Caco-2 (cell line): ENCODE results near the gene CFAP299. TPM values are rescaled to one million over a fixed set of nuclear protein-coding genes. Genes with fewer than 3 reads are reported as not detected.
"Not testable (repeated sequence)": the region's sequence is repeated elsewhere in the genome, so short reads cannot be mapped to it uniquely, and the experiment has no call there.

Source experiments
- BruUV-seq: library from RNA; stranded (reverse); fragments of 400-500 nt; replicated peaks from 2 replicates; lab custom pipeline; 2021; lab: Mats Ljungman, UMichigan
- CTCF ChIA-PET: fragments of 300-600 bp; sonication (Branson Sonifier 250); formaldehyde crosslinking; loops from one replicate; lab custom pipeline; 2022; ENCODE audit warnings: antibody characterized with exemption; lab: Charles Lee
- POLR2A ChIA-PET: fragments of 300-600 bp; sonication (Branson Sonifier 250); formaldehyde crosslinking; loops from one replicate; lab custom pipeline; 2022; ENCODE audit warnings: antibody characterized with exemption; lab: Charles Lee
- DNase-seq, 2 experiments: peaks; one replicate each; pipeline versions ENCODE4 v3.0.0 to v3.0.0-alpha.2; 2020 to 2022
- H3K27me3 ChIP-seq: replicated peaks from 2 replicates; pipeline ENCODE4 v1.6.0; 2011; ENCODE audit warnings: low read length; ENCODE audit not compliant: control insufficient read depth, insufficient read depth
- H3K36me3 ChIP-seq: 2 replicates; pipeline ENCODE4 v1.5.1; 2011; ENCODE audit warnings: low read length; ENCODE audit not compliant: control insufficient read depth, insufficient read depth
- H3K4me1 ChIP-seq: fragments of 250-450 bp; sonication (Bioruptor Pico); 2 replicates; pipeline ENCODE4 v1.5.1; 2020; ENCODE audit warnings: mild to moderate bottlenecking
- H3K4me3 ChIP-seq: 2 replicates; pipeline ENCODE4 v1.5.1; 2011; ENCODE audit warnings: low read depth, mild to moderate bottlenecking, control low read depth, low read length
- H3K9me3 ChIP-seq: fragments of 250-450 bp; sonication (Bioruptor Pico); 2 replicates; pipeline ENCODE4 v1.5.1; 2020; ENCODE audit warnings: mild to moderate bottlenecking, moderate library complexity
- H3K27ac Mint-ChIP-seq: one replicate; pipeline ENCODE4 v1.8.0; 2022; ENCODE audit warnings: mixed read lengths; ENCODE audit not compliant: unreplicated experiment
- H3K27me3 Mint-ChIP-seq: one replicate; pipeline ENCODE4 v1.8.0; 2022; ENCODE audit warnings: mixed read lengths; ENCODE audit not compliant: insufficient read depth, unreplicated experiment
- H3K36me3 Mint-ChIP-seq: one replicate; pipeline ENCODE4 v1.8.0; 2022; ENCODE audit warnings: mild to moderate bottlenecking, mixed read lengths; ENCODE audit not compliant: insufficient read depth, unreplicated experiment
- H3K4me1 Mint-ChIP-seq: one replicate; pipeline ENCODE4 v1.8.0; 2022; ENCODE audit warnings: low read depth, mixed read lengths; ENCODE audit not compliant: unreplicated experiment
- H3K4me3 Mint-ChIP-seq: one replicate; pipeline ENCODE4 v1.8.0; 2022; ENCODE audit warnings: mild to moderate bottlenecking, moderate library complexity, mixed read lengths; ENCODE audit not compliant: unreplicated experiment
- H3K9me3 Mint-ChIP-seq: one replicate; pipeline ENCODE4 v1.8.0; 2022; ENCODE audit warnings: mixed read lengths; ENCODE audit not compliant: unreplicated experiment
- CTCF ChIP-seq, 2 experiments: fragments of 200-600 bp in 1 of 2; IDR thresholded peaks; 1 replicate in 1 of 2; 2 replicates in 1 of 2; pipeline versions ENCODE4 v1.5.1 to v1.8.0; 2011 to 2022; ENCODE audit warnings: antibody characterized with exemption in 1 of 2, control low read depth in 1 of 2, inconsistent platforms in 1 of 2, low read depth in 1 of 2, low read length in 1 of 2, mild to moderate bottlenecking in 1 of 2, moderate library complexity in 1 of 2; ENCODE audit not compliant: insufficient read depth in 1 of 2, severe bottlenecking in 1 of 2, unreplicated experiment in 1 of 2
- intact Hi-C: fragments of 100-400 bp; cut with micrococcal nuclease; formaldehyde crosslinking; loops from one replicate; pipeline ENCODE4 v1.10.0; 2022; ENCODE audit not compliant: unreplicated experiment
- total RNA-seq: library from RNA; stranded (reverse); gene quantifications from 2 replicates; pipeline ENCODE4 v1.2.3, GENCODE V29; 2022

CFAP299 gene
- total RNA-seq, 1 experiment from 2014 or later: not detected

GRCh38 chr4:80434238-80434637 is 98.7 kb downstream of the CFAP299 start:
- no TSS peak for BruUV-seq
- TF ChIP-seq CTCF (IDR thresholded peaks at IDR 0.05; ENCODE audit: insufficient read depth in 1 of 2, low read depth in 1 of 2, low read length in 1 of 2, severe bottlenecking in 1 of 2, unreplicated experiment in 1 of 2): no peak
- H3K36me3 Mint-ChIP-seq: no peaks in the 10 kb centered on the region
- Histone ChIP-seq H3K4me1 (no peaks in the 10 kb centered on the region), H3K27me3 (no peaks in the 10 kb centered on the region), H3K4me3 (no peak overlapping the region), H3K36me3 (no peaks in the 10 kb centered on the region), H3K9me3 (no peaks in the 10 kb centered on the region)
- DNase-seq: no peak
- H3K27ac Mint-ChIP-seq: no peak overlapping the region
- CTCF ChIA-PET: no interaction called here
- no peak overlapping the region for H3K4me3 Mint-ChIP-seq
- H3K27me3 Mint-ChIP-seq: peaks cover 3% of the 10 kb centered on the region
- POLR2A ChIA-PET: no interaction called here
- H3K9me3 Mint-ChIP-seq: no peaks in the 10 kb centered on the region
- intact Hi-C loops: no loop called here
- no peaks in the 10 kb centered on the region for H3K4me1 Mint-ChIP-seq

GRCh38 chr4:80438016-80438415 is 102.5 kb downstream of the CFAP299 start:
- Mint-ChIP-seq H3K4me1 (no peaks in the 10 kb centered on the region), H3K9me3 (no peaks in the 10 kb centered on the region), H3K27ac (no peak overlapping the region), H3K4me3 (no peak overlapping the region), H3K27me3 (no peaks in the 10 kb centered on the region), H3K36me3 (no peaks in the 10 kb centered on the region)
- Histone ChIP-seq H3K9me3 (no peaks in the 10 kb centered on the region), H3K36me3 (no peaks in the 10 kb centered on the region), H3K4me3 (no peak overlapping the region), H3K27me3 (no peaks in the 10 kb centered on the region), H3K4me1 (no peaks in the 10 kb centered on the region)
- CTCF ChIA-PET: no interaction called here
- intact Hi-C loops: no loop called here
- no peak for DNase-seq
- POLR2A ChIA-PET: no interaction called here
- TF ChIP-seq CTCF (IDR thresholded peaks at IDR 0.05; ENCODE audit: insufficient read depth in 1 of 2, low read depth in 1 of 2, low read length in 1 of 2, severe bottlenecking in 1 of 2, unreplicated experiment in 1 of 2): no peak
- no TSS peak for BruUV-seq

- H3K27me3 Mint-ChIP-seq, H3K36me3 Mint-ChIP-seq, H3K4me3 Mint-ChIP-seq, POLR2A ChIA-PET, CTCF ChIA-PET, H3K4me1 ChIP-seq, H3K36me3 ChIP-seq, H3K27me3 ChIP-seq, H3K4me1 Mint-ChIP-seq, H3K9me3 Mint-ChIP-seq, H3K4me3 ChIP-seq, H3K9me3 ChIP-seq, H3K27ac Mint-ChIP-seq, BruUV-seq, intact Hi-C loops, DNase-seq: not testable (repeated sequence)
Observed at GRCh38 chr4:80439294-80440061, 103.9 kb downstream of the CFAP299 start.
